ENCODE results near the gene SMARCAL1. TPM values are rescaled to one million over a fixed set of nuclear protein-coding genes. Genes with fewer than 3 reads are reported as not detected.

The SMARCAL1 gene
- total RNA-seq, 1 experiment from 2014 or later, result 40.5 TPM

- Histone ChIP-seq H4K20me1 (ENCODE audit: insufficient read depth) (peaks cover 53% of the 10 kb centered on the region), H3K9me2 (ENCODE audit: insufficient read depth) (no peaks in the 10 kb centered on the region), H3K27me3 (ENCODE audit: insufficient read depth, low read depth) (no peaks in the 10 kb centered on the region), H3K4me2 (no peak overlapping the region), H3K4me1 (replicated peaks; ENCODE audit: insufficient read depth) (peaks cover 24% of the 10 kb centered on the region), H2AFZ (no peak overlapping the region), H3K79me2 (ENCODE audit: low read depth) (peaks cover 47% of the 10 kb centered on the region), H3K36me3 (ENCODE audit: low read depth) (peaks cover 56% of the 10 kb centered on the region), H3F3A (ENCODE audit: insufficient read depth, low read depth) (peaks cover 89% of the 10 kb centered on the region), H3K9me3 (ENCODE audit: insufficient read depth, low read depth) (no peaks in the 10 kb centered on the region), H3K4me3 (no peak overlapping the region), H3K27ac (no peak overlapping the region)
- POLR2A ChIA-PET (ENCODE audit: unreplicated experiment), result no interaction called here
- DNase-seq, result no peak
- CTCF ChIA-PET, result no interaction called here
- intact Hi-C loops (cut with micrococcal nuclease; ENCODE audit: unreplicated experiment), result no loop called here
- BruUV-seq (replicated peaks), result no TSS peak
- no peak for TF ChIP-seq EZH2 (IDR thresholded peaks at IDR 0.05; ENCODE audit: low read depth)
These were observed 90.9 kb downstream of the SMARCAL1 start for GRCh38 chr2:216503159-216503629.

- intact Hi-C loops (cut with micrococcal nuclease; ENCODE audit: unreplicated experiment), result no loop called here
- Histone ChIP-seq H3K4me1 (replicated peaks; ENCODE audit: insufficient read depth) (peaks cover 23% of the 10 kb centered on the region), H3K4me2 (no peak overlapping the region), H4K20me1 (ENCODE audit: insufficient read depth) (peaks cover 53% of the 10 kb centered on the region), H3K9me3 (ENCODE audit: insufficient read depth, low read depth) (no peaks in the 10 kb centered on the region), H3K27ac (no peak overlapping the region), H2AFZ (no peak overlapping the region), H3K79me2 (ENCODE audit: low read depth) (peaks cover 43% of the 10 kb centered on the region), H3K36me3 (ENCODE audit: low read depth) (peaks cover 56% of the 10 kb centered on the region), H3K4me3 (no peak overlapping the region), H3K9me2 (ENCODE audit: insufficient read depth) (no peaks in the 10 kb centered on the region), H3K27me3 (ENCODE audit: insufficient read depth, low read depth) (no peaks in the 10 kb centered on the region), H3F3A (ENCODE audit: insufficient read depth, low read depth) (peaks cover 91% of the 10 kb centered on the region)
- no TSS peak for BruUV-seq (replicated peaks)
- DNase-seq, result no peak
- ChIA-PET CTCF (no interaction called here), POLR2A (ENCODE audit: unreplicated experiment) (interaction anchor here (0.7 kb wide), 1 partner anchor 287 kb away, joined by 9 read pairs; no protein-coding TSS in a partner anchor)
- TF ChIP-seq EZH2 (IDR thresholded peaks at IDR 0.05; ENCODE audit: low read depth) (no peak), CTCF (conservative IDR thresholded peaks at IDR 0.05) (no peak)
These were observed 91.6 kb downstream of the SMARCAL1 start for GRCh38 chr2:216503697-216504375.

GRCh38 chr2:216504376-216504762 lies 92.1 kb downstream of the SMARCAL1 start:
- H2AFZ ChIP-seq, result no peak overlapping the region
- H3K36me3 ChIP-seq (ENCODE audit: low read depth), result peaks cover 53% of the 10 kb centered on the region
- no TSS peak for BruUV-seq (replicated peaks)
- ChIA-PET CTCF (no interaction called here), POLR2A (ENCODE audit: unreplicated experiment) (interaction anchor here (0.7 kb wide), 1 partner anchor 287 kb away, joined by 9 read pairs; no protein-coding TSS in a partner anchor)
- no peak overlapping the region for H3K4me3 ChIP-seq
- H3K9me2 ChIP-seq (ENCODE audit: insufficient read depth), result no peaks in the 10 kb centered on the region
- TF ChIP-seq EZH2 (IDR thresholded peaks at IDR 0.05; ENCODE audit: low read depth) (no peak), CTCF (conservative IDR thresholded peaks at IDR 0.05) (no peak)
- intact Hi-C loops (cut with micrococcal nuclease; ENCODE audit: unreplicated experiment), result no loop called here
- H3F3A ChIP-seq (ENCODE audit: insufficient read depth, low read depth), result peaks cover 86% of the 10 kb centered on the region
- peaks cover 53% of the 10 kb centered on the region for H4K20me1 ChIP-seq (ENCODE audit: insufficient read depth)
- no peak overlapping the region for H3K27ac ChIP-seq
- peaks cover 23% of the 10 kb centered on the region for H3K4me1 ChIP-seq (replicated peaks; ENCODE audit: insufficient read depth)
- H3K9me3 ChIP-seq (ENCODE audit: insufficient read depth, low read depth), result no peaks in the 10 kb centered on the region
- no peak overlapping the region for H3K4me2 ChIP-seq
- no peak for DNase-seq
- peaks cover 38% of the 10 kb centered on the region for H3K79me2 ChIP-seq (ENCODE audit: low read depth)
- no peaks in the 10 kb centered on the region for H3K27me3 ChIP-seq (ENCODE audit: insufficient read depth, low read depth)

Measured in PC-9 (cell line).